SK-N-SH (cell line): ENCODE measurements around the gene NAMPT.

ENCODE experiments used
- EP300 ChIP-seq, 2 experiments: IDR thresholded peaks; 2 replicates each; pipeline versions ENCODE4 v1.4.0 to v1.6.1; 2012; ENCODE audit warnings: borderline replicate concordance in 1 of 2, low read depth in 1 of 2, low read length in 1 of 2
- EZH2phosphoT487 ChIP-seq: fragments of 200-600 bp; sonication (generic); IDR thresholded peaks from 2 replicates; pipeline ENCODE4 v1.6.1; 2017; ENCODE audit warnings: low read depth, mixed run types, mild to moderate bottlenecking, antibody characterized with exemption, moderate library complexity, borderline replicate concordance
- FOXM1 ChIP-seq: IDR thresholded peaks from 2 replicates; pipeline ENCODE4 v1.4.0; 2012; ENCODE audit warnings: low read depth, mild to moderate bottlenecking
- POLR2AphosphoS5 ChIP-seq: IDR thresholded peaks from 2 replicates; pipeline ENCODE4 v1.6.1; 2012; ENCODE audit warnings: low read depth, low read length
- RFX5 ChIP-seq: IDR thresholded peaks from 2 replicates; pipeline ENCODE4 v1.6.1; 2012; ENCODE audit warnings: mild to moderate bottlenecking, improper control_type of control experiment, low read length
- RXRA ChIP-seq: IDR thresholded peaks from 2 replicates; pipeline ENCODE4 v1.4.0; 2012; ENCODE audit warnings: low read depth, mild to moderate bottlenecking, borderline replicate concordance
- SIN3A ChIP-seq: IDR thresholded peaks from 2 replicates; pipeline ENCODE4 v1.6.1; 2012; ENCODE audit warnings: low read depth, mild to moderate bottlenecking, low read length, moderate library complexity, borderline replicate concordance
- SMC3 ChIP-seq: IDR thresholded peaks from 2 replicates; pipeline ENCODE4 v1.6.1; 2012; ENCODE audit warnings: low read depth, low read length, improper control_type of control experiment
- TAF1 ChIP-seq: IDR thresholded peaks from 2 replicates; pipeline ENCODE4 v1.6.1; 2012; ENCODE audit warnings: low read depth, mild to moderate bottlenecking, low read length, moderate library complexity, borderline replicate concordance
- USF2 ChIP-seq: fragments of 150-350 bp; IDR thresholded peaks from 2 replicates; pipeline ENCODE4 v1.6.1; 2017; ENCODE audit warnings: antibody characterized with exemption, low read length, low read depth, borderline replicate concordance
- YY1 ChIP-seq: IDR thresholded peaks from 2 replicates; pipeline ENCODE4 v1.4.0; 2012; ENCODE audit warnings: low read depth, mild to moderate bottlenecking
- TF ChIP-seq, protein P1 (sequence below): fragments of 200-600 bp; sonication (generic); IDR thresholded peaks from 2 replicates; pipeline ENCODE4 v1.6.1; 2017; ENCODE audit warnings: antibody characterized with exemption, mild to moderate bottlenecking, moderate library complexity
- TF ChIP-seq, protein P2 (sequence below): IDR thresholded peaks from 2 replicates; pipeline ENCODE4 v1.6.1; 2012; ENCODE audit warnings: mild to moderate bottlenecking, low read depth, low read length, moderate library complexity
- TF ChIP-seq, protein P3 (sequence below): IDR thresholded peaks from 2 replicates; pipeline ENCODE4 v1.4.0; 2012; ENCODE audit warnings: low read depth

GRCh38 chr7:106262221-106262881, 22.4 kb downstream of the NAMPT start:
- TF ChIP-seq, protein P1, sequence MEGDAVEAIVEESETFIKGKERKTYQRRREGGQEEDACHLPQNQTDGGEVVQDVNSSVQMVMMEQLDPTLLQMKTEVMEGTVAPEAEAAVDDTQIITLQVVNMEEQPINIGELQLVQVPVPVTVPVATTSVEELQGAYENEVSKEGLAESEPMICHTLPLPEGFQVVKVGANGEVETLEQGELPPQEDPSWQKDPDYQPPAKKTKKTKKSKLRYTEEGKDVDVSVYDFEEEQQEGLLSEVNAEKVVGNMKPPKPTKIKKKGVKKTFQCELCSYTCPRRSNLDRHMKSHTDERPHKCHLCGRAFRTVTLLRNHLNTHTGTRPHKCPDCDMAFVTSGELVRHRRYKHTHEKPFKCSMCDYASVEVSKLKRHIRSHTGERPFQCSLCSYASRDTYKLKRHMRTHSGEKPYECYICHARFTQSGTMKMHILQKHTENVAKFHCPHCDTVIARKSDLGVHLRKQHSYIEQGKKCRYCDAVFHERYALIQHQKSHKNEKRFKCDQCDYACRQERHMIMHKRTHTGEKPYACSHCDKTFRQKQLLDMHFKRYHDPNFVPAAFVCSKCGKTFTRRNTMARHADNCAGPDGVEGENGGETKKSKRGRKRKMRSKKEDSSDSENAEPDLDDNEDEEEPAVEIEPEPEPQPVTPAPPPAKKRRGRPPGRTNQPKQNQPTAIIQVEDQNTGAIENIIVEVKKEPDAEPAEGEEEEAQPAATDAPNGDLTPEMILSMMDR, result no peak
- TF ChIP-seq TAF1, result no peak
- TF ChIP-seq FOXM1, result no peak
- TF ChIP-seq YY1, result no peak
- TF ChIP-seq, protein P2, sequence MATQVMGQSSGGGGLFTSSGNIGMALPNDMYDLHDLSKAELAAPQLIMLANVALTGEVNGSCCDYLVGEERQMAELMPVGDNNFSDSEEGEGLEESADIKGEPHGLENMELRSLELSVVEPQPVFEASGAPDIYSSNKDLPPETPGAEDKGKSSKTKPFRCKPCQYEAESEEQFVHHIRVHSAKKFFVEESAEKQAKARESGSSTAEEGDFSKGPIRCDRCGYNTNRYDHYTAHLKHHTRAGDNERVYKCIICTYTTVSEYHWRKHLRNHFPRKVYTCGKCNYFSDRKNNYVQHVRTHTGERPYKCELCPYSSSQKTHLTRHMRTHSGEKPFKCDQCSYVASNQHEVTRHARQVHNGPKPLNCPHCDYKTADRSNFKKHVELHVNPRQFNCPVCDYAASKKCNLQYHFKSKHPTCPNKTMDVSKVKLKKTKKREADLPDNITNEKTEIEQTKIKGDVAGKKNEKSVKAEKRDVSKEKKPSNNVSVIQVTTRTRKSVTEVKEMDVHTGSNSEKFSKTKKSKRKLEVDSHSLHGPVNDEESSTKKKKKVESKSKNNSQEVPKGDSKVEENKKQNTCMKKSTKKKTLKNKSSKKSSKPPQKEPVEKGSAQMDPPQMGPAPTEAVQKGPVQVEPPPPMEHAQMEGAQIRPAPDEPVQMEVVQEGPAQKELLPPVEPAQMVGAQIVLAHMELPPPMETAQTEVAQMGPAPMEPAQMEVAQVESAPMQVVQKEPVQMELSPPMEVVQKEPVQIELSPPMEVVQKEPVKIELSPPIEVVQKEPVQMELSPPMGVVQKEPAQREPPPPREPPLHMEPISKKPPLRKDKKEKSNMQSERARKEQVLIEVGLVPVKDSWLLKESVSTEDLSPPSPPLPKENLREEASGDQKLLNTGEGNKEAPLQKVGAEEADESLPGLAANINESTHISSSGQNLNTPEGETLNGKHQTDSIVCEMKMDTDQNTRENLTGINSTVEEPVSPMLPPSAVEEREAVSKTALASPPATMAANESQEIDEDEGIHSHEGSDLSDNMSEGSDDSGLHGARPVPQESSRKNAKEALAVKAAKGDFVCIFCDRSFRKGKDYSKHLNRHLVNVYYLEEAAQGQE, result no peak
- TF ChIP-seq SIN3A, result no peak
- TF ChIP-seq EP300 (IDR thresholded peaks at IDR 0.05; ENCODE audit: borderline replicate concordance in 1 of 2, low read depth in 1 of 2, low read length in 1 of 2), result no peak
- no peak for TF ChIP-seq RXRA
- TF ChIP-seq, protein P3, sequence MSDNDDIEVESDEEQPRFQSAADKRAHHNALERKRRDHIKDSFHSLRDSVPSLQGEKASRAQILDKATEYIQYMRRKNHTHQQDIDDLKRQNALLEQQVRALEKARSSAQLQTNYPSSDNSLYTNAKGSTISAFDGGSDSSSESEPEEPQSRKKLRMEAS, result no peak
- TF ChIP-seq USF2, result no peak
- TF ChIP-seq EZH2phosphoT487, result no peak
- TF ChIP-seq POLR2AphosphoS5, result no peak
- TF ChIP-seq SMC3, result no peak
- TF ChIP-seq RFX5, result no peak
